Right renal cortex interstitium (tissue), 3 donors: ENCODE measurements around the gene AP3D1. TPM values are rescaled to one million over a fixed set of nuclear protein-coding genes. Genes with fewer than 3 reads are reported as not detected.

Experiments
- DNase-seq, 3 donors: peaks; one replicate each; pipeline ENCODE4 v3.0.0-alpha.2; 2013; ENCODE audit warnings: low read depth in 3 of 3, low spot score in 2 of 3
- polyA plus RNA-seq, 3 donors: library from polyadenylated mRNA; unstranded; fragments of 120-200 nt; gene quantifications; one replicate each; pipeline ENCODE4 v1.2.1, GENCODE V29; 2013; ENCODE audit not compliant: insufficient read length in 3 of 3

The AP3D1 gene
- polyA plus RNA-seq, 3 donors: 92.8 to 106 (median 98.8) TPM

- no peak for DNase-seq
Measured at GRCh38 chr19:2113439-2114211, 37.7 kb downstream of the AP3D1 start.

- DNase-seq: no peak
Measured at GRCh38 chr19:2112516-2113320, 38.6 kb downstream of the AP3D1 start.

DNA sequence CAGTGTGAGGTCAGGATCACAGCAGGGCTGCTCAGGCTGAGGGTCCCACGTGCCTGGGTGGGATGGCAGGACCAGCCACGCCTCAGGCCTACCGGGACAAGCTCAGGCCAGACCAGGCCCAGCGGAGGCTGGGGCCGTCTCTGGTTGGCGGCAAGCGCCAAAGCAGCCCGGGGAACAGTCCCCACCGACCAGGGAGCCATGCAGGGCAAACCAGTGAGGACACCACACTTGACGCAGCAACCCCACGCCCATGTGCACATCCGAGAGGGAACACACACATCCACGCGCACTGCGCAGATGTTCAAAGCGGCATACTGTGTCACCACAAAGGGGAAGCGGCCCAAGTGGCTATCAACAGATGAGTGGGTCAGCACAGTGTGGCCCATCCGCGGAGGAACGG lies 39.5 kb downstream of the AP3D1 start:
- no peak for DNase-seq

DNA sequence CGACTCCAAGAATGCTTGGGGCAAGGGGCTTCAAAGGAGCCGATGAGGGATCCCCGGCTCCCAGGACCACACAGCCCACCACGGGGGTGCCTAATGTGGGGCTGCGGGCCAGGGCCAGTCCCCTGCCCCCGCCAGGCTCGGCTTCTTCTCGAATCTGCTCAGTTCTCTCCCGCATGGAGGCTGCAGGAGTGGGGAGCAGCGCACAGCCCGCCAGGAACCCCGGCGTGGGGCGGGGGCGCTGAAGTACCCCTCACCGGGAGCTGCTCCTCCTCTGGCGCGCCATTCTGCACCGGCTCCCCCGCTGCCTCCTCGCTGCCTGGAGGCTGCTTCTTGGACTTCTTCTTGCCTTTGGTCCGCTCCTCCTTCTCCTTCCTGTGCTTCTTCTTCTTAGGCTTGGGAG lies 39.9 kb downstream of the AP3D1 start:
- DNase-seq: no peak

- no peak for DNase-seq
Measured at GRCh38 chr19:2110822-2111221, 40.5 kb downstream of the AP3D1 start.

GRCh38 chr19:2109046-2109864 lies 42.1 kb downstream of the AP3D1 start:
- no peak for DNase-seq

DNA sequence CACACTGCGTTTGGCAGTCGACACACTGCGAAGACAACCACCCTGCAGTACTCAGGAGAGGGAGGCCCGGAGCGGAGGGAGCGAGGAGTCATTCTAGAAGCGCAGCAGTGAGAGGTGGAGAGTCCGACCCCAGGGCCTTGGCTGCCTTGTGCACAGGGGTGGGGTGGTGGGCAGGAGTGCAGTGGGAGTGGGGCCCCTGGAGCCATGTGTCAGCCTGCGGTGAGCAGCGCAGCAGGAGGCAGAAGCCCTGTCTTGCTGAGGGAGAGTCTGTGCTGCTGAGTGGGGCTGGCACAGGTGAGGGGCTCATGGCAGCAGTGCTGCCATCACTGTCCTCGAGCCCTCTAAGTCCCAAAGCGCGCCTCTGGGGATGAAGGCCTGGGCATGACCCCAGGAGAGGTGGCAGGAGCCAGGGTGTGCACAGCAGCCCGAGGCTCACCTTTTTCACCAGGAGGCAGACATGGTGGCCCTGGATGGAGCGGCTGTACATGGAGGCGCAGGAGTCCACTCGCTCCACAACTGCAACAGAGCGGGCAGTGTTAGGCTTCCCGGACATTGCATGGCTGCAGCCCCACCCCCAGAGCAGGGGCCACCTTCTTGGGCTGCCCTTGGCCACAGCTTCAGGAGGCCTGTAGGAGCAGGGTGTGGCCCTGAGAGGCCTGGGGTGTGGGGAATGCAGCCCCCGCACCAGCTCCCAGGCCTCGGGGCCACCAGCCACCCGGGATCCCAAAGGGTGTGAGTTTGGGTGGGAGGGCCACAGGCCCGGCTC lies 42.9 kb downstream of the AP3D1 start:
- no peak for DNase-seq

DNA sequence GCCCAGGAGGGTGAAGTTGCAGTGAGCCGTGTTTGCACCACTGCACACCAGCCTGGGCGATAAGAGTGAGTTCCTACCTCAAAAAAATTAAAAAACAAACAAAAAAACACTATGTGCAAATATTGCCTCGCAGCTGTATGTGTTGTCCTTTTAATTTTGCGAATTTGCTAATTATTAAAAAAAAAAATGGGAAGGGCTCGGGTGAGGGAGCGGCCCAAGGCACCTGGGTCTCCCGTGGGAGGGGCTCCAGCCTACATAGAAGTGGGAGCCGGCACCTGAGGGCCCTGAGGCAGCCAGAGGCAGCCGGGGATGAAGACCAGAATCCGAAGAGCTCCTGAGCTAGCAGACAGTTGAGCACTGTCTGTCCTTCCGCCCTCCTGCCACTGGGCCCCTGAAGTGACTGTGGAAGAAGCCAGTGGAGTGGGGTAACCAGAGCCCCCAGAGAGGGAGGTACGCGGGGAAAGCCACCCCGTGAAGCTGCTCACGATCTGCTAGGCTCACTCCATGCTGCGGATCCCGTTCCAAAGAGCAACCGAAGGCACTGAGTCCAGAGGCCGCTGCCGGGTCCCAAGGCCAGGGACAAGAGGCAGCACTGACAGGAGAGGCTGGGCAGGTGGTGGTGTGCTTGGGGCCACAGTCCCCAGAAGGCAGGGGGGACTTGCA lies 48.2 kb downstream of the AP3D1 start:
- DNase-seq: no peak

GRCh38 chr19:2101417-2102335 lies 49.7 kb downstream of the AP3D1 start:
- DNase-seq: no peak

DNA sequence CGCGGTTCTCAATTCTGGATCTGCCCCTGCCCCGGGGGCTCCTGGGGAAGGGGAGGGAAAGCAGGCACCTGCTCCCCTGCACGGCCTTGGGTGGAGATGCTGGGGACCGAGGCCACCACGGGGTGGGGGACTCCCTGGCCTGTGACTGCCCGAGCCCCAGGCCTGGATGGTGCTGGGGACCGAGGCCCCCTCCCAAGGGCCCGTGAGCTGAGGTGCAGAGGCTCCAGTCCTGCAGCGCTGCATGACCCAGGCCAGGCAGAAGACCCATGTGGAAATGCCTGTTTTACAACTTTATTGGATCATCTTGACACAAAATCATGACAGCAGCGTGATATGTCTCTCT lies 50.7 kb downstream of the AP3D1 start:
- no peak for DNase-seq

DNA sequence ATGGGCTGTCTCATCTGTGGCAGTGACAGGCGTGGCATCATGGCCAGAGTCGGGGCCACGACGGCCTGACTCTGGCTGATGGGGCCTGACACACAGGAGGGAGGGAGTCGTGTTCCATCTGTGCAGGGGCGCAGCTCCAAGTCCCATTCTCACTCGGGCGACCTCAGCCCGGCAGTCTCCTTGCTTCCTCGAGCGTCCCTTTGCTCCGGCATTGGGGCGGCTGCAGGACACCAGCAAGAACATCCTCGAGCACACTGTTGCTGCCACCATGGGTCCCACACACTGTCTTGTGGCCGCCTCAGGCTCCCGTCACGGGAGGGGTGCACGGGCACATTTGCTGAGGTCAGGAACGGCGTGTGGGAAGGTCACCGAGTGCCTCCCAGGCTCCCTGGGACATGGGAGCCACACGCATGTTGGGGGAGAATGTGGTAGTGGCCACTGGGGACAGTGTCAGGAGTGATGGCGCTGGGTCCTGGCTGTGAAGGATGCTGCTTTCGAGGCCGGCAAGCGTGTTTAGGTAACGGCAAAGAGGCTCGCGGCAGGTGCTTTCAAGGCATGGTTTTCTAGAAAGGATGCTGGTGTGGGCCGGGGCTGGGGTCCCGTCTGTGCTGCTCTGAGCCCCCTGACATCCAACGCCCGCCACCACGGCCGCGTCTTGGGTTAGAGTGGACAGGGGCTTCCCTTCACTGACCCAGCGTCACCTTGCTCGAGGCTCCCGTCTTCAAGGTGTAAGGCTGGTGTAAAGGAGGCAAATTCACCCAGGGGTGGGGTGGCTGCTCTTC lies 51.2 kb downstream of the AP3D1 start:
- no peak for DNase-seq

- DNase-seq: no peak
Measured at GRCh38 chr19:2099054-2099501, 52.3 kb downstream of the AP3D1 start.

GRCh38 chr19:2097886-2098327 lies 53.5 kb downstream of the AP3D1 start:
- DNase-seq: no peak

DNA sequence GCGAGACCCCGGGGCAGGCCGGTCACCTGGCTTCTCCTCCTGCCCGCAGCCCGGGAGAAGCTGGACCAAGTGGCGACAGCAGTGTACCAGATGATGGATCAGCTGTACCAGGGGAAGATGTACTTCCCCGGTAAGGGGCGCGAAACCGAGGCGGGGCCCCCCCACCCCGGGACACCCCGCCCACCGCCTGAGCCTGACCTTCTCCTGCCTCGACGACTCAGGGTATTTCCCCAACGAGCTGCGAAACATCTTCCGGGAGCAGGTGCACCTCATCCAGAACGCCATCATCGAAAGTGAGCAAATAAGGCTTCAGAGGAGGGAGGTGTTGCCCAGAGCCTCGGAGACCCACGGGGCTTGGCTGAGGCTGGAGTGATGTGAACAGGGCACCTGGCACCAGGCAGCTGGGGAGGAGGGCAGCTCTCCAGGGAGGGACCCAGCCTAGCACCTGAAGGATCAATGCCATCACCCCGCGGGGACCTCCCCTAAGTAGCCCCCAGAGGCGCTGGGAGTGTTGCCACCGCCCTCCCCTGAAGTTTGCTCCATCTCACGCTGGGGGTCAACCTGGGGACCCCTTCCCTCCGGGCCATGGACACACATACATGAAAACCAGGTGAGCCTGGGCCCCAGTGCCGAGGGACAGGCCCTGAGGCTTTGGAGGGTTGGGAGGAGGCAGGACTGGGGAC lies 54.0 kb downstream of the AP3D1 start:
- no peak for DNase-seq

DNA sequence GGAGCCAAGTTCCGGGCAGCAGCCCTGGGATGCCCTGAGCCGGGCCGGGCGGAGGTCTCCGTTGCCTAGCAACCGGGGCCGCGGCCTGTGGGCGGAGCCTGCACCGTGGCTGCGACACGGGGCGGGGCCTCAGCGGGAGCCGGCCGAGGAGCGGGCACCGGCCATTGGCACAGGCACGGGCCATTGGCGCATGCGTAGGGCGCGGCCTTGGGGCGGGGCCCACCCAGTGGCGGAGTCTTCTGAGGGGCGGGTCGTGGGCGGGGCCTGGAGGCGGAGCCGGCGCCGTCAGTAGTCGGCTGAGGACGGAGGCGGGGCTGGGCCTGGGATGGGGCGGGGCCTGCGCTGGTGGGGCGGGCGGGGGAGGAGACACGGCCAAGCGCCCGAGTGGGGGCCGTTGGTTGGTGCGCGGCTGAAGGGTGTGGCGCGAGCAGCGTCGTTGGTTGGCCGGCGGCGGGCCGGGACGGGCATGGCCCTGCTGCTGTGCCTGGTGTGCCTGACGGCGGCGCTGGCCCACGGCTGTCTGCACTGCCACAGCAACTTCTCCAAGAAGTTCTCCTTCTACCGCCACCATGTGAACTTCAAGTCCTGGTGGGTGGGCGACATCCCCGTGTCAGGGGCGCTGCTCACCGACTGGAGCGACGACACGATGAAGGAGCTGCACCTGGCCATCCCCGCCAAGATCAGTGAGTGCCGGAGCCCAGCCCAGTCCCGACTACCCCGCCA lies 54.7 kb downstream of the AP3D1 start, which contains the start of gene IZUMO4:
Gene IZUMO4 (plus strand): TSS at position 436 of the 723 bp plus-strand sequence. CDS start 31 bp downstream, at position 467.
- peak; percentile 84 to 95 (median 95) for DNase-seq

- DNase-seq: peak in 2 of 3 donors; percentile 78 to 89
Measured at GRCh38 chr19:2096034-2096479, 55.3 kb downstream of the AP3D1 start, which contains the start of gene MOB3A. TSS of gene MOB3A (minus strand) at chr19:2096326. CDS start at chr19:2078560, 17,766 bp downstream.
